Measurements from ENCODE around the gene CAMK4. TPM values are rescaled to one million over a fixed set of nuclear protein-coding genes. Genes with fewer than 3 reads are reported as not detected.

The CAMK4 gene
- total RNA-seq, 1 donor from 2014 or later: 4.7 TPM

DNA sequence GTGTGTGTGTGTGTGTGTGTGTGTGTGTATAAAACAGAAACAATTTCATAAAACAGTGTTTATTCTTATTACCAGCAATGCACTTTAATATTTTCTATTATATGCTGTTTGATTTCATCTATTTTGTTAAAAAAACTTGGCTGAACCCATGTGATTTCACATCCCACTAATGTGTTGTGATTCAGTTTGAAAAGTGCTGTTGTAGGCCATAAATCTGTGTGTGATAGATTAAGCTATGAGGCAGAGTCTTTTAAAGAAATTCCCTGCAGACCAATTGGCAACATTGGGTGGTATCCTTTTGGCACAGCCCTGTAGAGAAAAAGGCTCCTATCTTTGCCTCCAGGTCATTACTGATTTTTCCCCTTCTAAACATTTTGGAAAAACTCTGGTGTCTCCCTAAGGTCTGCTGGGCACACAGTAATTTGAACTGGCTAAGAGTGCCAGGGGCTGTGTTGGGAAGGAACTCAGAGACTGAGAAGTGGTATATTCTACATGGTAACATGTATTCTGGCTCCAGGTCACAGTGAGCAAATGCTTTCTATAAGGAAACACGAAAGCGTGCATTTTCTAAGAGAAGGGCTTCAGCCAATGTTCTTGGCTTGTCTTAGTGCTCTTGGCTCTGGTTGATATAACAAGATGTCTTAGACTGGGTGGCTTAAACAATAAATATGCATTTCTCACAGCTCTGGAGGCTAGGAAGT lies 4.5 kb downstream of the CAMK4 start:
- Histone ChIP-seq H3K27ac (ENCODE audit: low read depth, low read length) (no peak overlapping the region), H3K27me3 (ENCODE audit: control insufficient read depth in 3 of 3, insufficient read depth in 3 of 3, low read length in 3 of 3) (peaks cover 21 to 27% (median 23%) of the 10 kb centered on the region in 3 donors), H3K4me3 (ENCODE audit: low read length in 3 of 3) (no peak overlapping the region), H3K9me3 (ENCODE audit: control insufficient read depth in 3 of 3, low read length in 3 of 3) (peaks cover 0 to 1% (median 0%) of the 10 kb centered on the region in 3 donors), H3K36me3 (ENCODE audit: control insufficient read depth in 3 of 3, insufficient read depth in 3 of 3, low read length in 3 of 3) (no peaks in the 10 kb centered on the region), H3K9ac (ENCODE audit: low read depth in 1 of 3, low read length in 3 of 3) (no peak overlapping the region), H3K4me1 (ENCODE audit: control insufficient read depth in 3 of 3, insufficient read depth in 3 of 3, low read length in 3 of 3) (peaks cover 0 to 7% (median 6%) of the 10 kb centered on the region in 3 donors)

DNA sequence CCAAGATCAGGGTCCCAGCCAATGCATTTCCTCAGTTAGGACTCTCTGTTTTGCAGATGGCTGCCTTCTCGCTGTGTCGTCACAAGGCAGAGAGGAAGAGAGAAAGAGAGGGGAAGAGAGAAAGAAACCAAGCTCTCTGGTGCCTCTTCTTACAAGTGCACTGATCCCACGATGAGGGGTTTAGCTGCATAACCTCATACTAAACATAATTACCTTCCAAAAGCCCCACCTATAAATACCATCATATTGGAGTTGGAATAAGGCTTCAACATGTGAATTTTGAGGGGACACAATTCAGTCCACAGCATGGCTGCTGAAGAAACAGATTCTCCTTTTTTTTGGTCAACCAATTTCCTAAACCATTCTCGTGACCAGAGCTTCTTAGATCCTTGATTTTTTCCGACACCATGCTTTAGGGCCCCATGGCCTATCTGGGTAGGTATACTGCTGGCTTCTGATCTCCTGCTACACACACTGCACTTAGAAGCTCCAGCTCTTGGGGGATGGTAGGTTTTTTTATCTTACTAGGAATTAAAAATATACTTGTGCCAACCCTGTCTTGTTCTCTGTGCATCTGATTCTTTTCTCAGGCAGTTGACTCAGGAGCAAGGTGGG lies 5.1 kb downstream of the CAMK4 start:
- H3K36me3 ChIP-seq (ENCODE audit: control insufficient read depth in 3 of 3, insufficient read depth in 3 of 3, low read length in 3 of 3): no peaks in the 10 kb centered on the region
- H3K27me3 ChIP-seq (ENCODE audit: control insufficient read depth in 3 of 3, insufficient read depth in 3 of 3, low read length in 3 of 3): peaks cover 20 to 24% (median 21%) of the 10 kb centered on the region in 3 donors
- H3K9me3 ChIP-seq (ENCODE audit: control insufficient read depth in 3 of 3, low read length in 3 of 3): peaks cover 0 to 1% (median 0%) of the 10 kb centered on the region in 3 donors
- H3K27ac ChIP-seq (ENCODE audit: low read depth, low read length): no peak overlapping the region
- no peak overlapping the region for H3K9ac ChIP-seq (ENCODE audit: low read depth in 1 of 3, low read length in 3 of 3)
- peaks cover 0 to 5% (median 4%) of the 10 kb centered on the region in 3 donors for H3K4me1 ChIP-seq (ENCODE audit: control insufficient read depth in 3 of 3, insufficient read depth in 3 of 3, low read length in 3 of 3)
- H3K4me3 ChIP-seq (ENCODE audit: low read length in 3 of 3): no peak overlapping the region

- H3K27me3 ChIP-seq (ENCODE audit: control insufficient read depth in 3 of 3, insufficient read depth in 3 of 3, low read length in 3 of 3): peaks cover 14 to 16% (median 15%) of the 10 kb centered on the region in 3 donors
- H3K9ac ChIP-seq (ENCODE audit: low read depth in 1 of 3, low read length in 3 of 3): no peak overlapping the region
- no peaks in the 10 kb centered on the region for H3K36me3 ChIP-seq (ENCODE audit: control insufficient read depth in 3 of 3, insufficient read depth in 3 of 3, low read length in 3 of 3)
- no peak overlapping the region for H3K27ac ChIP-seq (ENCODE audit: low read depth, low read length)
- peaks cover 0 to 1% (median 0%) of the 10 kb centered on the region in 3 donors for H3K9me3 ChIP-seq (ENCODE audit: control insufficient read depth in 3 of 3, low read length in 3 of 3)
- H3K4me1 ChIP-seq (ENCODE audit: control insufficient read depth in 3 of 3, insufficient read depth in 3 of 3, low read length in 3 of 3): no peaks in the 10 kb centered on the region
- no peak overlapping the region for H3K4me3 ChIP-seq (ENCODE audit: low read length in 3 of 3)
Observed at GRCh38 chr5:111229871-111230810, 6.0 kb downstream of the CAMK4 start.

DNA sequence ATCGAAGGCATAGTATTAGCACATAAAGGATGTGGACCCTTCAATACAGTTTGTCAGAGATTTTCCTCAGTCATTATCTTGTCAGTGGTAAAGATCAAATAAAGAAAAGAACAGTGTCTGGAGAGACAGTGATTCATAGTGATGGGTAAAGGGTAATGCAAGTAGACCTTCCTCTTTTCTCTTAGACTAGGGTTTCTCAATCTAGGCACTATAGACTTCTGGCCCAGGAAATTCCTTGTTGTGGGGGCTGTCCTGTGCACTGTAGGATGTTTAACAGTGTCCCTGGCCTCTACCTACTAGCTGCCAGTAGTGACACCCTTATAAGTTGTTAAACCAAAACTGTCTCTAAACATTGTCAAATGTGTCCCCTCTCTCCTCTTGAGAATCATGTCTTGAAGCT lies 6.9 kb downstream of the CAMK4 start:
- H3K9me3 ChIP-seq (ENCODE audit: control insufficient read depth in 3 of 3, low read length in 3 of 3): peaks cover 0 to 1% (median 0%) of the 10 kb centered on the region in 3 donors
- H3K36me3 ChIP-seq (ENCODE audit: control insufficient read depth in 3 of 3, insufficient read depth in 3 of 3, low read length in 3 of 3): no peaks in the 10 kb centered on the region
- H3K27me3 ChIP-seq (ENCODE audit: control insufficient read depth in 3 of 3, insufficient read depth in 3 of 3, low read length in 3 of 3): peaks cover 8 to 12% (median 8%) of the 10 kb centered on the region in 3 donors
- no peak overlapping the region for H3K27ac ChIP-seq (ENCODE audit: low read depth, low read length)
- H3K9ac ChIP-seq (ENCODE audit: low read depth in 1 of 3, low read length in 3 of 3): no peak overlapping the region
- no peak overlapping the region for H3K4me3 ChIP-seq (ENCODE audit: low read length in 3 of 3)
- H3K4me1 ChIP-seq (ENCODE audit: control insufficient read depth in 3 of 3, insufficient read depth in 3 of 3, low read length in 3 of 3): no peaks in the 10 kb centered on the region

DNA sequence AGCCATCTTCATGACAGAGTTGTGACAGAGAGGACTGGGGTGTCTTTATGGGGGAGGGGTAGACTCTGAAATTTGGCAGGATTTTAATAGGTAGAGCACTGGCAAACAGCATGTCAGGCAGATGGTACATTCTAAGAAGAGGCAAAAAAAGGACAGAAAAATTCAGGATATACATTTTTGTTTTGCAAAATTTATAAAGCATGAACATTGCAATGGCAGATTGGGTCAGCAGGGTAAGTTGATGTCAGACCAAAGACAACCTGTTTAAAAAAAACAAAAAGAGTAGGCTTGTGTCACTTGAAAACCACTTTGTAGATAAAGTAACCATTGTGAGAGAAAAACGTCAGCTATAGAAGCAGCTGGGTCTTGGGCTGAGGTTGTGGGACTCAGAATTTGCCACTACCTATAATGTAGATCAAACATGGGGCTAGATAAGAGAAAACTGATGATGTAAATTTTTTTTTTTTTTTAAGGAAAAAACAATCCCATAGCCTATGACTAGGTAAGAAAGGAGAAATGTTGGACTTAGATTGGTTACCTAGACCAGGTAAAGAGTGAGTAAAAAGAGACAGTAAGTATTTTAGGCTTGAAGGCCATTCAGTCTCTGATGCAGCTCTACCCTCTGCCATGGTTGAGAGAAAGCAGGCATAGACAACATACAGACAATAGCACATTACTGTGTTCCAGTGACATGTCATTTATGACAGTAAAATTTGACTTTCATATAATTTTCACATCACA lies 8.3 kb downstream of the CAMK4 start:
- Histone ChIP-seq H3K4me3 (ENCODE audit: low read length in 3 of 3) (no peak overlapping the region), H3K9me3 (ENCODE audit: control insufficient read depth in 3 of 3, low read length in 3 of 3) (peaks cover 0 to under 1% (median 0%) of the 10 kb centered on the region in 3 donors), H3K4me1 (ENCODE audit: control insufficient read depth in 3 of 3, insufficient read depth in 3 of 3, low read length in 3 of 3) (no peaks in the 10 kb centered on the region), H3K27ac (ENCODE audit: low read depth, low read length) (no peak overlapping the region), H3K36me3 (ENCODE audit: control insufficient read depth in 3 of 3, insufficient read depth in 3 of 3, low read length in 3 of 3) (no peaks in the 10 kb centered on the region), H3K9ac (ENCODE audit: low read depth in 1 of 3, low read length in 3 of 3) (no peak overlapping the region), H3K27me3 (ENCODE audit: control insufficient read depth in 3 of 3, insufficient read depth in 3 of 3, low read length in 3 of 3) (peaks cover 0 to 4% (median under 1%) of the 10 kb centered on the region in 3 donors)

DNA sequence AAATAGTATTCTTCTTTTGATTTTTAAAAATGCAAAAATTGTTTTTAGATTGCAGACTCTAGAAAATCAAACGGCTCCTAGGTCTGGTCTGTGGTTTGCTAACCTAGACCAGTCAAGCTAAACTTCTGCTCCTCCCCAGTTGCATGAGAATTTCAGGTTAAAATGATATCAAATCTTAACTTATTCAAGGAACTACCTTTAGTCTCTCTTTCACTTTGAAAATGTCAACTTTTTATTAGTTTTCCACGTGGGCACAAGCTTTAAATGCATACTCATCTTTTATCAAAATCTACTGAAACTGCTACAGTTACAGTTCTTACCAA lies 8.8 kb downstream of the CAMK4 start:
- Histone ChIP-seq H3K27me3 (ENCODE audit: control insufficient read depth in 3 of 3, insufficient read depth in 3 of 3, low read length in 3 of 3) (no peaks in the 10 kb centered on the region), H3K27ac (ENCODE audit: low read depth, low read length) (no peak overlapping the region), H3K9ac (ENCODE audit: low read depth in 1 of 3, low read length in 3 of 3) (no peak overlapping the region), H3K4me3 (ENCODE audit: low read length in 3 of 3) (no peak overlapping the region), H3K4me1 (ENCODE audit: control insufficient read depth in 3 of 3, insufficient read depth in 3 of 3, low read length in 3 of 3) (no peaks in the 10 kb centered on the region), H3K36me3 (ENCODE audit: control insufficient read depth in 3 of 3, insufficient read depth in 3 of 3, low read length in 3 of 3) (no peaks in the 10 kb centered on the region), H3K9me3 (ENCODE audit: control insufficient read depth in 3 of 3, low read length in 3 of 3) (no peaks in the 10 kb centered on the region)

GRCh38 chr5:111234125-111234524 lies 9.9 kb downstream of the CAMK4 start:
- H3K4me3 ChIP-seq (ENCODE audit: low read length in 3 of 3): no peak overlapping the region
- no peaks in the 10 kb centered on the region for H3K36me3 ChIP-seq (ENCODE audit: control insufficient read depth in 3 of 3, insufficient read depth in 3 of 3, low read length in 3 of 3)
- no peaks in the 10 kb centered on the region for H3K4me1 ChIP-seq (ENCODE audit: control insufficient read depth in 3 of 3, insufficient read depth in 3 of 3, low read length in 3 of 3)
- H3K9me3 ChIP-seq (ENCODE audit: control insufficient read depth in 3 of 3, low read length in 3 of 3): no peaks in the 10 kb centered on the region
- H3K27ac ChIP-seq (ENCODE audit: low read depth, low read length): no peak overlapping the region
- H3K9ac ChIP-seq (ENCODE audit: low read depth in 1 of 3, low read length in 3 of 3): no peak overlapping the region
- H3K27me3 ChIP-seq (ENCODE audit: control insufficient read depth in 3 of 3, insufficient read depth in 3 of 3, low read length in 3 of 3): no peaks in the 10 kb centered on the region

- no peaks in the 10 kb centered on the region for H3K9me3 ChIP-seq (ENCODE audit: control insufficient read depth in 3 of 3, low read length in 3 of 3)
Observed at GRCh38 chr5:111235635-111236034, 11.5 kb downstream of the CAMK4 start.

GRCh38 chr5:111236348-111236747 lies 12.2 kb downstream of the CAMK4 start:
- Histone ChIP-seq H3K36me3 (ENCODE audit: control insufficient read depth in 3 of 3, insufficient read depth in 3 of 3, low read length in 3 of 3) (no peaks in the 10 kb centered on the region), H3K27ac (ENCODE audit: low read depth, low read length) (no peak overlapping the region), H3K9ac (ENCODE audit: low read depth in 1 of 3, low read length in 3 of 3) (no peak overlapping the region), H3K27me3 (ENCODE audit: control insufficient read depth in 3 of 3, insufficient read depth in 3 of 3, low read length in 3 of 3) (no peaks in the 10 kb centered on the region), H3K4me1 (ENCODE audit: control insufficient read depth in 3 of 3, insufficient read depth in 3 of 3, low read length in 3 of 3) (no peaks in the 10 kb centered on the region), H3K9me3 (ENCODE audit: control insufficient read depth in 3 of 3, low read length in 3 of 3) (no peaks in the 10 kb centered on the region), H3K4me3 (ENCODE audit: low read length in 3 of 3) (no peak overlapping the region)

More at GRCh38 chr5:111235635-111236034, 11.5 kb downstream of the CAMK4 start:
- H3K27ac ChIP-seq (ENCODE audit: low read depth, low read length): no peak overlapping the region
- no peaks in the 10 kb centered on the region for H3K36me3 ChIP-seq (ENCODE audit: control insufficient read depth in 3 of 3, insufficient read depth in 3 of 3, low read length in 3 of 3)
- no peaks in the 10 kb centered on the region for H3K27me3 ChIP-seq (ENCODE audit: control insufficient read depth in 3 of 3, insufficient read depth in 3 of 3, low read length in 3 of 3)
- no peak overlapping the region for H3K4me3 ChIP-seq (ENCODE audit: low read length in 3 of 3)
- H3K4me1 ChIP-seq (ENCODE audit: control insufficient read depth in 3 of 3, insufficient read depth in 3 of 3, low read length in 3 of 3): no peaks in the 10 kb centered on the region
- H3K9ac ChIP-seq (ENCODE audit: low read depth in 1 of 3, low read length in 3 of 3): no peak overlapping the region

Measured in skeletal muscle tissue (tissue), 4 donors.